Skin of body (tissue), 3 donors: ENCODE measurements around the gene OR56A4. TPM values are rescaled to one million over a fixed set of nuclear protein-coding genes. Genes with fewer than 3 reads are reported as not detected.
"Not testable (repeated sequence)": the region's sequence is repeated elsewhere in the genome, so short reads cannot be mapped to it uniquely, and the experiment has no call there.

Experiments
- DNase-seq: peaks from one replicate; lab custom pipeline; 2025; lab: John Stamatoyannopoulos, UW
- small RNA-seq: library from RNA; depleted of rRNA; stranded (forward); fragments of <200 nt; gene quantifications from one replicate; pipeline ENCODE3, GENCODE V24; 2014; ENCODE audit warnings: low replicate concordance
- total RNA-seq: library from RNA; depleted of rRNA; stranded (reverse); fragments of >200 nt; gene quantifications from one replicate; pipeline ENCODE4 v1.2.3, GENCODE V29; 2014

OR56A4 gene
- total RNA-seq, 1 donor from 2014 or later: not detected

DNA sequence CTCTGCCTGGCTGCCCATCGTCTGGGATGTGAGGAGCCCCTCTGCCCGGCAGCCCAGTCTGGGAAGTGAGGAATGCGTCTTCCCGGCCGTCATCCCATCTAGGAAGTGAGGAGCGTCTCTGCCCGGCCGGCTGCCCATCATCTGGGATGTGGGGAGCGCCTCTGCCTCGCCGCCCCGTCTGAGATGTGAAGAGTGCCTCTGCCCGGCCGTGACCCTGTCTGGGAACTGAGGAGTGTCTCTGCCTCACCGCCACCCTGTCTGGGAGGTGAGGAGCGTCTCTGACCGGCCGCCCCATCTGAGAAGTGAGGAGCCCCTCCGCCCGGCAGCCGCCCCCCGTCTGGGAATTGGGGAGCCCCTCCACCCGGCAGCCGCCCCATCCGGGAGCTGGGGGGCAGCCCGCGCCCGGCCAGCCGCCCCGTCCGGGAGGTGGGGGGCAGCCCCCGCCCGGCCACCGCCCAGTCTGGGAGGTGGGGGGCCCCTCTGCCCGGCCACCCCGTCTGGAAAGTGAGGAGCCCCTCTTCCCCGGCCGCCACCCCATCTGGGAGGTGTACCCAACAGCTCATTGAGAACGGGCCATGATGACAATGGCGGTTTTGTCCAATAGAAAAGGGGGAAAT is 45.9 kb downstream of the OR56A4 start:
- DNase-seq: not testable (repeated sequence)

GRCh38 chr11:5955586-5955985 is 51.2 kb downstream of the OR56A4 start:
- DNase-seq: no peak

Small RNA genes lying within 50 kb of the gene (small RNA-seq; reads per million reads assigned to genes)
- gene RNA5SP329: not detected

Other genes with a start within 250 kb of the OR56A4 start
- gene OR52N5, start 223.6 kb downstream of the OR56A4 start, total RNA-seq: not detected
- gene OR52N1, start 215.7 kb downstream of the OR56A4 start, total RNA-seq: not detected
- gene OR52N2, start 198.0 kb downstream of the OR56A4 start, total RNA-seq: not detected
- not detected for gene OR52E6, start 165.0 kb downstream of the OR56A4 start, total RNA-seq
- not detected for gene OR52E8, start 149.3 kb downstream of the OR56A4 start, total RNA-seq
- not detected for gene OR52E4, start 126.3 kb downstream of the OR56A4 start, total RNA-seq
- gene OR52E5, start 113.7 kb downstream of the OR56A4 start, total RNA-seq: not detected
- not detected for gene OR56A3, start 64.7 kb downstream of the OR56A4 start, total RNA-seq
- not detected for gene OR56A5, start 38.5 kb downstream of the OR56A4 start, total RNA-seq
- gene OR52L1, start 20.0 kb downstream of the OR56A4 start, total RNA-seq: not detected
- not detected for gene OR56A1, start 23.8 kb upstream of the OR56A4 start, total RNA-seq
- gene OR56B4, start 100.7 kb upstream of the OR56A4 start, total RNA-seq: not detected
- gene OR52B2, start 163.4 kb upstream of the OR56A4 start, total RNA-seq: not detected
- not detected for gene OR52W1, start 192.3 kb upstream of the OR56A4 start, total RNA-seq
- gene C11orf42, start 198.6 kb upstream of the OR56A4 start, total RNA-seq: not detected
- gene FHIP1B, start 227.7 kb upstream of the OR56A4 start, total RNA-seq: 17.9 TPM
- gene CNGA4, start 232.1 kb upstream of the OR56A4 start, total RNA-seq: 0.49 TPM